GM13977 (cell line): ENCODE results near the gene ASXL1.

Experiments used
- DNase-seq: peaks from one replicate; pipeline ENCODE4 v3.0.0; 2012; ENCODE audit warnings: low spot score
- CTCF ChIP-seq: IDR thresholded peaks from 2 replicates; pipeline ENCODE4 v1.5.1; 2012; ENCODE audit warnings: mild to moderate bottlenecking, control low read depth; ENCODE audit not compliant: insufficient read depth; ENCODE audit errors: extremely low read depth, missing control alignments
- in situ Hi-C: fragments of 300-500 bp; cut with MboI; formaldehyde crosslinking; loops from one replicate; pipeline ENCODE4 v1.12.0; 2022; ENCODE audit warnings: low sequenced_read_pairs, low pct_unique_long_range_greater_than_20kb, mixed read lengths, inconsistent platforms; ENCODE audit not compliant: unreplicated experiment

ASXL1 gene

DNA sequence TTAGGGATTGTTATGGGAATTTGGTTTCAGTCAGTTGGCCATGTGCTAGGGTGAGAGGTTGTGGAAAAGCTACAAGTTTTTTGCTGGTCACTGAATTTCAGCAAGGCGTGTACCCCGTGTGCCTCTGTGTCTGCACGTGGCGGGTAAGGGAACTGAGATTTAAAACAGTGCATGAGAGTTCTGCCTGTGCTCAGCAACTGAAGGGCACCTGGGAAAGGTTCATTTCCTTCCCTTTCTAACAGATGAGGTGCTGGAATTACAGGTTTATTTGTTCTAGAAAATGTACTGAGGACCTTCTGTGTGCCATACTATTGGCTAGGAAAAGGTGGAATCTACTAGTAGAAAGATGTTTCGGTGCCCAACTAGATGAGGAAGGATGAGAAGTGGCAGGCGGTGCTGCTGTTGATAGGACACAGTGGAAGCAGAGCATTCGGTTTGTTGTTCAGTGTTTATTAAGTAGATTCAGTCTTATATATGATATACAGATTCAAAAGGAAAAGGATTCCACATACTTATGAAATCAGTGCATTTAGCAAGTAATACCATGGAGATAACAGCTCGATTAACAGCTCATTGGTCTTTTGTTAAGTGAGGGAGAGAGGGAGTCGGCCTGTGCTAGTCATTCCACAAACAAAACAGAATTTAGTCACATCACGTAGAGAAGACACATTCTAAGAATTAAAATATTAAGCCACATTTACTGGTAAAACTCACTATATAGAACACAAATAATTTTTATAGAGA is 84.7 kb downstream of the ASXL1 start:
- no peak for DNase-seq
- no peak for TF ChIP-seq CTCF
- in situ Hi-C loops = no loop called here

DNA sequence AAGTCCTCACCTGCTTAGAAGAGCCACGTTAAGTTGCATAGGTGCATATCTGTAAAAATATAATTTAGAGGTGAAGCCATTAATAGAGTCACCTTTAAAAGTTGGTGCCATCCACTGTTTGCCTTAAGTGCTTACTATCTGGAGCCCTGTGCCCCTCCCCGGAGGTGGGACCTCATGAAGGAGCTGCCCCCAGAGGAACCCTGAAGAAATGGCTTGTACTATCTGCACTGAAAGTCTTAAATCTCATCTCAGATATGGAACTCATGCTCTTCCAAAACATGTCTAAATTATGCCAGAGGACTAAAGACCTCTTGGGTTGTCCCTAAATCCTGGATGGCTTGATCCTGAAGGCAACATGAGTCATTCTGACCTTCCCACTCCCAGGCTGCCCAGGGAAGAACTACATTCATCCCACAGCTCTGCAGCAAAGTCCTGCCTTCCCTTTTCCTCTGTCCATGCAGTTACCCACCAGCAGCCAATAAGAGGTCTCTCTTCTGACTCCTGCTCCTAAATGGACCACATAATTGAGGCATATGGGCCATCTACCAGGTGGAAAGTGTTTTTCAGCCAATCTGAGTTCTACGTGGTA is 85.3 kb downstream of the ASXL1 start:
- in situ Hi-C loops = no loop called here
- DNase-seq = no peak
- TF ChIP-seq CTCF = peak; percentile 6

- TF ChIP-seq CTCF = no peak
- DNase-seq = no peak
- in situ Hi-C loops = no loop called here
These were observed 86.5 kb downstream of the ASXL1 start for GRCh38 chr20:32444474-32445220.

DNA sequence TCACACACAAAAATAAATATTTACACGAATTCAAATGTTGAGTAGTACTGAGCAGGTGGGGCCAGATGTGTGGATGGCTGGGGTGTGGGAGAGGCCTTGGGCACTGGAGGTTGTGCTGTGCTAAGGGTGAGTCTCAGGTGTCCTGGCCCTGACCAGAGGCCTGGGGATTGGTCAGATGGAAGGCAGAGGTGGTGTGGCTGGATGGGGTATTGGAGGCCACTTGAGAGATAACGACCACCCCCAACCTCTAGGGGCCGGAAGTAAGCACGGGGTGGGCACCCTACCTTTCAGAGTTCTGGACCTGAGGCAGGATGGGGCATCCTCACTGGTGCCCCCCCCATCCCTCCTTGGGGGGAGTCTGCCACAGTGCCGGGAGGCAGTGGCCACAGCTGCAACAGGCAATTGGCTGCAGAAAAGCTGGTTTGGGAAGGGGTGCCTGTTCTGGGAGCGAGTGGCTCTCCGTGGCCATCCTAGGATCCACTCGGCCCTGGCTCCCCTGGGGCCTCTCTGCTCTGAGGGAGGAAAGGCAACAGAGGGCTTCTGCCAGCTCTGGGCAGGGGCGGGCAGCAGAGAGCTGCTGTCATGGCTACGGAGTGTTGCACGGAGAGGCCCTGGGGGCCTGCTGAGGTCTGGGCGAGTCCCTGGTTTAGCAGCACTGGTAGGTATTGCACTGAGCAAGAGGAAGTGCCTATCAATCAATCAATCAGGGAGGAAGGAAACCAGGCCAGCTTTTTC is 87.6 kb downstream of the ASXL1 start:
- in situ Hi-C loops = no loop called here
- no peak for TF ChIP-seq CTCF
- no peak for DNase-seq

- in situ Hi-C loops = no loop called here
- DNase-seq = no peak
- no peak for TF ChIP-seq CTCF
These were observed 88.4 kb downstream of the ASXL1 start for GRCh38 chr20:32446301-32447100.
